DMS 273 (cell line): ENCODE results near the gene SPTLC2.

Experiments used
- DNase-seq: peaks from one replicate; lab custom pipeline; 2025; ENCODE audit not compliant: unreplicated experiment; lab: John Stamatoyannopoulos, UW

Gene SPTLC2

GRCh38 chr14:77509366-77509765 is 107.1 kb downstream of the SPTLC2 start:
- DNase-seq = no peak

GRCh38 chr14:77508876-77509275 is 107.6 kb downstream of the SPTLC2 start:
- DNase-seq = no peak

- no peak for DNase-seq
These were observed 108.2 kb downstream of the SPTLC2 start for GRCh38 chr14:77508249-77508648.

GRCh38 chr14:77507762-77508161 is 108.7 kb downstream of the SPTLC2 start:
- no peak for DNase-seq

GRCh38 chr14:77505031-77505430 is 111.4 kb downstream of the SPTLC2 start:
- DNase-seq = no peak

GRCh38 chr14:77503138-77503537 is 113.3 kb downstream of the SPTLC2 start:
- DNase-seq = no peak

GRCh38 chr14:77502109-77502782 is 114.2 kb downstream of the SPTLC2 start:
- DNase-seq = no peak

GRCh38 chr14:77498984-77499527 is 117.4 kb downstream of the SPTLC2 start:
- DNase-seq = peak; percentile 68

GRCh38 chr14:77498120-77498979 is 118.1 kb downstream of the SPTLC2 start, which contains the start of gene ISM2:
Gene ISM2, minus strand, starts transcription at chr14:77498816. Its CDS starts 23 bp downstream, at chr14:77498793.
- peak; percentile 85 for DNase-seq

GRCh38 chr14:77495334-77495733 is 121.1 kb downstream of the SPTLC2 start:
- no peak for DNase-seq

- no peak for DNase-seq
These were observed 125.4 kb downstream of the SPTLC2 start for GRCh38 chr14:77491056-77491455.

- no peak for DNase-seq
These were observed 126.0 kb downstream of the SPTLC2 start for GRCh38 chr14:77490347-77490986.

GRCh38 chr14:77489041-77489440 is 127.4 kb downstream of the SPTLC2 start:
- DNase-seq = no peak

GRCh38 chr14:77488558-77488957 is 127.9 kb downstream of the SPTLC2 start:
- DNase-seq = peak; percentile 58

- no peak for DNase-seq
These were observed 130.3 kb downstream of the SPTLC2 start for GRCh38 chr14:77485901-77486678.

- no peak for DNase-seq
These were observed 131.2 kb downstream of the SPTLC2 start for GRCh38 chr14:77485256-77485655.

- no peak for DNase-seq
These were observed 134.0 kb downstream of the SPTLC2 start for GRCh38 chr14:77482422-77482821.

- DNase-seq = no peak
These were observed 137.6 kb downstream of the SPTLC2 start for GRCh38 chr14:77478796-77479195.

GRCh38 chr14:77478029-77478428 is 138.4 kb downstream of the SPTLC2 start:
- peak; percentile 60 for DNase-seq

- DNase-seq = no peak
These were observed 140.9 kb downstream of the SPTLC2 start for GRCh38 chr14:77475432-77476115.
